Measurements from ENCODE around the gene ANO7. TPM values are rescaled to one million over a fixed set of nuclear protein-coding genes. Genes with fewer than 3 reads are reported as not detected.

ANO7 gene
- total and polyA plus RNA-seq, 2 of the 8 experiments (the other 6 are each of a cell fraction or from before 2014, with no cell fraction given): 3.2 to 6.9 TPM

DNA sequence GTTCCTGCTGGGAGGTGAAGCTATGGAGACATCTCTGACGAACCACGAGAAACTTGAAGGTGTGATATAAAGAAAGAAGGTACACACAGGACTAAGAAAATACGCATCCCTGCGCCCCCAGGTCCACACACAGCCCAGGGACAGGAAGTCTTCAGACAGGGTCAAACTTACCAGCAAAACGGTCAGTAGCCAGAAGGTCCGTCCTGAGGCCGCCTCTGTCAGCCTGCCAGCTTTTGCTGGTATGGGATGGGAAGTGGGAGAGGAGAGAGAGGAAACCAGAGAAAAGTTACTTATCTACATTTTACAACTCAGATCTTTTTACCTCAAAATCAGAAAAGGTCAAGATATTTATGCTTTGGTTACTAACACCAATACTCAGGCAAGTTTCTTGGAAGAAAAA lies 79.8 kb downstream of the ANO7 start:
- H3K18ac ChIP-seq (ENCODE audit: extremely low read depth, low read length): no peak overlapping the region
- H4K20me1 ChIP-seq (replicated peaks in 1 of 2; ENCODE audit: control insufficient read depth in 1 of 2, insufficient read depth in 2 of 2, low read length in 2 of 2): peaks cover 12 to 46% of the 10 kb centered on the region in 2 experiments
- no peak overlapping the region for H2AFZ ChIP-seq (ENCODE audit: low read length)
- no peak overlapping the region for H4K8ac ChIP-seq (ENCODE audit: extremely low read depth, insufficient read depth, low read length)
- H2BK120ac ChIP-seq (replicated peaks; ENCODE audit: low read depth, low read length): no peak overlapping the region
- no peak overlapping the region for H3K9ac ChIP-seq (replicated peaks in 1 of 4; ENCODE audit: extremely low read depth in 1 of 4, low read depth in 3 of 4, low read length in 3 of 4)
- H3K4me1 ChIP-seq (replicated peaks in 1 of 4; ENCODE audit: control insufficient read depth in 3 of 4, insufficient read depth in 4 of 4, low read length in 3 of 4): peaks cover 0 to 7% (median 2%) of the 10 kb centered on the region in 4 experiments; a peak in 5 of 7 replicates
- no peaks in the 10 kb centered on the region for H3K27me3 ChIP-seq (replicated peaks in 1 of 4; ENCODE audit: control insufficient read depth in 3 of 4, extremely low read depth in 1 of 4, insufficient read depth in 3 of 4, low read length in 3 of 4)
- peaks cover 30% of the 10 kb centered on the region for H3K79me1 ChIP-seq (ENCODE audit: low read depth, low read length)
- no peak overlapping the region for H3K14ac ChIP-seq (ENCODE audit: insufficient read length)
- ChIA-PET POLR2A (ENCODE audit: partially characterized antibody) (interaction anchor here (0.8 to 3.0 kb wide), 6 partner anchors 10 to 119 kb away, joined by 3 to 9 read pairs (median 4); partner anchors contain the start of genes HDLBP and PASK), CTCF (ENCODE audit: partially characterized antibody) (interaction anchor here (1.6 to 2.0 kb wide), 4 partner anchors 10 to 21 kb away, joined by 4 to 7 read pairs (median 5); no protein-coding TSS in a partner anchor)
- TF ChIP-seq GTF2F1 (IDR thresholded peaks at IDR 0.05; ENCODE audit: borderline replicate concordance, low read depth, low read length) (no peak), SIN3A (conservative IDR thresholded peaks at IDR 0.05 in 1 of 2, IDR thresholded peaks at IDR 0.05 in 1 of 2; ENCODE audit: low read depth in 1 of 2, low read length in 2 of 2) (no peak), RFX5 (IDR thresholded peaks at IDR 0.05; ENCODE audit: borderline replicate concordance, low read depth, low read length) (no peak), CBX8 (IDR thresholded peaks at IDR 0.05; ENCODE audit: borderline replicate concordance, low read depth, low read length) (no peak), EP300 (IDR thresholded peaks at IDR 0.05; ENCODE audit: borderline replicate concordance in 1 of 2, low read depth in 2 of 2, low read length in 2 of 2) (no peak), NRF1 (IDR thresholded peaks at IDR 0.05; ENCODE audit: low read depth, low read length) (no peak), SIX5 (IDR thresholded peaks at IDR 0.05; ENCODE audit: low read depth, low read length) (no peak), RXRA (IDR thresholded peaks at IDR 0.05; ENCODE audit: insufficient read depth, low read depth, low read length) (no peak)
- TF ChIP-seq, protein P1, sequence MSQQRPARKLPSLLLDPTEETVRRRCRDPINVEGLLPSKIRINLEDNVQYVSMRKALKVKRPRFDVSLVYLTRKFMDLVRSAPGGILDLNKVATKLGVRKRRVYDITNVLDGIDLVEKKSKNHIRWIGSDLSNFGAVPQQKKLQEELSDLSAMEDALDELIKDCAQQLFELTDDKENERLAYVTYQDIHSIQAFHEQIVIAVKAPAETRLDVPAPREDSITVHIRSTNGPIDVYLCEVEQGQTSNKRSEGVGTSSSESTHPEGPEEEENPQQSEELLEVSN (IDR thresholded peaks at IDR 0.05): no peak
- H3K4ac ChIP-seq (replicated peaks; ENCODE audit: insufficient read length, low read depth, low read length): no peak overlapping the region
- no peak overlapping the region for H2BK15ac ChIP-seq (ENCODE audit: low read length)
- DNase-seq (ENCODE audit: low read depth in 1 of 2, low spot score in 2 of 2) (no peak), FAIRE-seq (no peak)
- no peak overlapping the region for H3K4me3 ChIP-seq (ENCODE audit: extremely low read depth in 1 of 4, insufficient read depth in 2 of 4, low read depth in 3 of 4, low read length in 4 of 4)
- peaks cover 10 to 50% of the 10 kb centered on the region in 2 experiments for H3K79me2 ChIP-seq (ENCODE audit: control insufficient read depth in 1 of 2, insufficient read depth in 2 of 2, low read length in 2 of 2)
- H2AK5ac ChIP-seq (ENCODE audit: low read depth, low read length): no peak overlapping the region
- H3K23me2 ChIP-seq (ENCODE audit: low read depth, low read length): peaks cover 8% of the 10 kb centered on the region; the same call in 1 of the 2 replicates
- no peak overlapping the region for H3K4me2 ChIP-seq (ENCODE audit: insufficient read depth in 1 of 2, low read depth in 2 of 2, low read length in 2 of 2)
- H3K23ac ChIP-seq (ENCODE audit: insufficient read length): no peak overlapping the region
- H3K27ac ChIP-seq (ENCODE audit: low read depth, low read length): no peak overlapping the region
- H2BK20ac ChIP-seq (ENCODE audit: low read length): no peak overlapping the region
- H3K9me3 ChIP-seq (ENCODE audit: insufficient read depth in 2 of 2, low read depth in 1 of 2, low read length in 1 of 2): no peaks in the 10 kb centered on the region
- H4K5ac ChIP-seq (ENCODE audit: insufficient read length, low read depth, low read length): no peak overlapping the region
- WGBS, 2 experiments (ENCODE audit: extremely low coverage in 1 of 2, insufficient coverage in 1 of 2, insufficient read length in 1 of 2, insufficient replicate concordance in 2 of 2, low coverage in 1 of 2, low lambda C conversion rate in 2 of 2, missing lambda C conversion rate in 1 of 2): 95% methylated on average over 7 of the region's 7 CpGs; no CpG with 5 or more reads in 1 of the 2 experiments
- H2BK5ac ChIP-seq (ENCODE audit: low read depth, low read length): no peak overlapping the region
- peaks cover 5 to 35% (median 10%) of the 10 kb centered on the region in 4 experiments; a peak in 6 of 8 replicates for H3K36me3 ChIP-seq (ENCODE audit: control insufficient read depth in 2 of 4, insufficient read depth in 4 of 4, low read length in 3 of 4)
- H3K56ac ChIP-seq (replicated peaks; ENCODE audit: insufficient read length, low read depth, low read length): no peak overlapping the region
- H2BK12ac ChIP-seq (ENCODE audit: low read depth, low read length): no peak overlapping the region
- no peak overlapping the region for H4K91ac ChIP-seq (replicated peaks; ENCODE audit: insufficient read length, low read length)
